ENCODE measurements around the gene GRK5. TPM values are rescaled to one million over a fixed set of nuclear protein-coding genes. Genes with fewer than 3 reads are reported as not detected.

GRK5 gene
- total RNA-seq, 1 experiment from 2014 or later, result 4.8 TPM

GRCh38 chr10:119449760-119450461, 242.5 kb downstream of the GRK5 start:
- Histone ChIP-seq H3K4me3 (no peak overlapping the region), H3K79me2 (ENCODE audit: low read depth) (no peaks in the 10 kb centered on the region), H3F3A (ENCODE audit: insufficient read depth, low read depth) (peaks cover 9% of the 10 kb centered on the region), H3K4me1 (replicated peaks; ENCODE audit: insufficient read depth) (peaks cover 31% of the 10 kb centered on the region), H2AFZ (no peak overlapping the region), H3K9me3 (ENCODE audit: insufficient read depth, low read depth) (no peaks in the 10 kb centered on the region), H3K27me3 (ENCODE audit: insufficient read depth, low read depth) (no peaks in the 10 kb centered on the region), H3K36me3 (ENCODE audit: low read depth) (no peaks in the 10 kb centered on the region), H3K4me2 (peak overlapping the region; percentile 70), H3K27ac (peak overlapping the region; percentile 84), H4K20me1 (ENCODE audit: insufficient read depth) (no peaks in the 10 kb centered on the region), H3K9me2 (ENCODE audit: insufficient read depth) (no peaks in the 10 kb centered on the region)
- ChIA-PET CTCF (no interaction called here), POLR2A (ENCODE audit: unreplicated experiment) (interaction anchor here (0.6 kb wide), 1 partner anchor 424 kb away, joined by 3 read pairs; no protein-coding TSS in a partner anchor)
- no TSS peak for BruUV-seq (replicated peaks)
- TF ChIP-seq EZH2 (IDR thresholded peaks at IDR 0.05; ENCODE audit: low read depth) (no peak), CTCF (conservative IDR thresholded peaks at IDR 0.05) (no peak)
- DNase-seq, result peak; percentile 84 to 93
- intact Hi-C loops (cut with micrococcal nuclease; ENCODE audit: unreplicated experiment), result loop anchor here (1.0 to 2.0 kb wide), 2 partner anchors 11 to 73 kb away; no protein-coding TSS in a partner anchor

GRCh38 chr10:119450606-119451299, 243.4 kb downstream of the GRK5 start:
- Histone ChIP-seq H3K9me2 (ENCODE audit: insufficient read depth) (no peaks in the 10 kb centered on the region), H3K4me1 (replicated peaks; ENCODE audit: insufficient read depth) (peaks cover 31% of the 10 kb centered on the region), H3K9me3 (ENCODE audit: insufficient read depth, low read depth) (no peaks in the 10 kb centered on the region), H3K79me2 (ENCODE audit: low read depth) (no peaks in the 10 kb centered on the region), H3K36me3 (ENCODE audit: low read depth) (no peaks in the 10 kb centered on the region), H3K4me2 (peak overlapping the region; percentile 70), H3K27ac (peak overlapping the region; percentile 84), H4K20me1 (ENCODE audit: insufficient read depth) (no peaks in the 10 kb centered on the region), H3K4me3 (no peak overlapping the region), H3K27me3 (ENCODE audit: insufficient read depth, low read depth) (no peaks in the 10 kb centered on the region), H2AFZ (no peak overlapping the region), H3F3A (ENCODE audit: insufficient read depth, low read depth) (peaks cover 9% of the 10 kb centered on the region)
- ChIA-PET POLR2A (ENCODE audit: unreplicated experiment) (no interaction called here), CTCF (no interaction called here)
- intact Hi-C loops (cut with micrococcal nuclease; ENCODE audit: unreplicated experiment), result loop anchor here (1.0 to 2.0 kb wide), 2 partner anchors 11 to 72 kb away; no protein-coding TSS in a partner anchor
- no peak for TF ChIP-seq EZH2 (IDR thresholded peaks at IDR 0.05; ENCODE audit: low read depth)
- TF ChIP-seq CTCF (conservative IDR thresholded peaks at IDR 0.05), result no peak
- no TSS peak for BruUV-seq (replicated peaks)
- peak in 1 of 2 experiments; percentile 47 for DNase-seq

GRCh38 chr10:119451300-119451896, 244.0 kb downstream of the GRK5 start:
- Histone ChIP-seq H2AFZ (no peak overlapping the region), H3K27ac (0 out of 2 replicates have a peak overlapping the region, but pooled peaks have one; percentile 32), H3K4me1 (replicated peaks; ENCODE audit: insufficient read depth) (peaks cover 31% of the 10 kb centered on the region), H3K4me2 (peak overlapping the region; percentile 62), H3K27me3 (ENCODE audit: insufficient read depth, low read depth) (no peaks in the 10 kb centered on the region), H3K36me3 (ENCODE audit: low read depth) (no peaks in the 10 kb centered on the region), H4K20me1 (ENCODE audit: insufficient read depth) (no peaks in the 10 kb centered on the region), H3F3A (ENCODE audit: insufficient read depth, low read depth) (peaks cover 9% of the 10 kb centered on the region), H3K79me2 (ENCODE audit: low read depth) (no peaks in the 10 kb centered on the region), H3K4me3 (no peak overlapping the region), H3K9me2 (ENCODE audit: insufficient read depth) (no peaks in the 10 kb centered on the region), H3K9me3 (ENCODE audit: insufficient read depth, low read depth) (no peaks in the 10 kb centered on the region)
- ChIA-PET POLR2A (ENCODE audit: unreplicated experiment) (no interaction called here), CTCF (no interaction called here)
- no TSS peak for BruUV-seq (replicated peaks)
- TF ChIP-seq CTCF (conservative IDR thresholded peaks at IDR 0.05) (no peak), EZH2 (IDR thresholded peaks at IDR 0.05; ENCODE audit: low read depth) (no peak)
- intact Hi-C loops (cut with micrococcal nuclease; ENCODE audit: unreplicated experiment), result loop anchor here (2.0 kb wide), 1 partner anchor 71 kb away; no protein-coding TSS in a partner anchor
- DNase-seq, result no peak

All from PC-9 (cell line).